Activated CD8-positive, alpha-beta T cell treated with anti-CD3 and anti-CD28 coated beads for 36 hours (primary cell): ENCODE data around the gene RPH3AL. TPM values are rescaled to one million over a fixed set of nuclear protein-coding genes. Genes with fewer than 3 reads are reported as not detected.

Source experiments
- ATAC-seq: fragments of 200-7000 bp; cut with Tn5 transposase; one replicate; pipeline ENCODE4 v1.10.0; 2021; ENCODE audit warnings: mild to moderate bottlenecking, moderate library complexity
- CTCF ChIA-PET: fragments of 350-600 bp; sonication (Branson Sonifier 250); formaldehyde crosslinking; loops from one replicate; lab custom pipeline; 2021; ENCODE audit warnings: antibody characterized with exemption; lab: Charles Lee
- POLR2A ChIA-PET: fragments of 350-600 bp; sonication (Branson Sonifier 250); formaldehyde crosslinking; loops from one replicate; lab custom pipeline; 2021; ENCODE audit warnings: antibody characterized with exemption; lab: Charles Lee
- DNase-seq: peaks from one replicate; pipeline ENCODE4 v3.0.0-alpha.2; 2020
- H3K27ac Mint-ChIP-seq: one replicate; pipeline ENCODE4 v1.8.0; 2021; ENCODE audit warnings: mild to moderate bottlenecking, mixed read lengths
- H3K27me3 Mint-ChIP-seq: one replicate; pipeline ENCODE4 v1.8.0; 2021; ENCODE audit warnings: mixed read lengths
- H3K36me3 Mint-ChIP-seq: one replicate; pipeline ENCODE4 v1.8.0; 2021; ENCODE audit warnings: low read depth, mixed read lengths
- H3K4me1 Mint-ChIP-seq: one replicate; pipeline ENCODE4 v1.8.0; 2021; ENCODE audit warnings: low read depth, mixed read lengths
- H3K4me3 Mint-ChIP-seq: one replicate; pipeline ENCODE4 v1.8.0; 2021; ENCODE audit warnings: mild to moderate bottlenecking, moderate library complexity, mixed read lengths
- H3K9me3 Mint-ChIP-seq: one replicate; pipeline ENCODE4 v1.8.0; 2021; ENCODE audit warnings: mixed read lengths
- intact Hi-C: fragments of 100-400 bp; cut with micrococcal nuclease; formaldehyde crosslinking; loops from one replicate; pipeline ENCODE4 v1.10.0; 2022
- total RNA-seq, 2 experiments: library from RNA; stranded (reverse); gene quantifications; one replicate each; pipeline ENCODE4 v1.2.3, GENCODE V29; 2021
- TF ChIP-seq, protein P1 (sequence below): fragments of 200-600 bp; IDR thresholded peaks from one replicate; pipeline ENCODE4 v1.8.0; 2022; ENCODE audit warnings: antibody characterized with exemption, mild to moderate bottlenecking

RPH3AL gene
- total RNA-seq, 2 experiments from 2014 or later: 0.72 to 1.1 TPM

DNA sequence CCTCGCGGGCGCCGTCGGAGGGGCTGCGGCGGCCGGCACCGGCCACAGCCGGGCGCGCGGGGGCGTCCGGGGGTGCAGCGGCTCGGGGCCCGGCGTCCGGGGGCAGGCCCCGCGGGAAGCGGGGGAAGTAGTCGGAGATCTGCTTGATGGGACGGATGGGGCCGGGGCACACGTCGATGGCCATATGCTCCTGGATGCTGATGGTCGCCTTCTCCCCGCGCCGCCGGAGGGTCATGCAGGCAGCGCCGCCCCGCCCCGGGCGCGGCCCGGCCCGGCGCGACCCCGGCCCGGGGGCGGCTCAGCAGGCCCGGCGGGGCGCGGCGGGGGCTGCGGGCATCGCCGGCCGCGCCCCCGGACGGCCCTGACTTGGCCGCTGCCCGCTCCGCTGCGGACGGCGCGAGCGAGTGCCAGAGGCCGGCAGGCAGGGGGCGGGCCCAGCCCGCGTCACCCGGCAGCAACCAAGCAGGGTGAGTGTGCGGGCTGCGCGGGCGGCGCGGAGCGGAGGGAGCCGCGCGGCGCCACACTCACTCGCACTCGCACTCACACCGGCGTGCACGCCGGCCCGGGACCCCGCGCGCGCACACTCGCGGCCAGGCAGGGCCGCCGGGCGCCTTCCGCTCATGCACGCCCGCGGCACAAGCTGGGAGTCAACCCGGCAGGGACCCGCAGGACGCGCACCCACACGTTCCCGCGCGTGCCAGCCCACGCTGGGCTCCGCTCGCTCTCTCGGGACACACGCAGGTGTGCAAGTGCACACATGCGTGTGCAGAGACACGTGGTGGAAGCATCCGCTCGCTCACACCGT lies 171.2 kb downstream of the RPH3AL start, which contains the start of gene DOC2B:
DOC2B (minus strand) TSS at position 406 of the 805 bp plus-strand sequence; CDS start at position 235, 171 bp downstream.
- Mint-ChIP-seq H3K4me1 (peaks cover 3% of the 10 kb centered on the region), H3K27me3 (peaks cover 32% of the 10 kb centered on the region), H3K36me3 (no peaks in the 10 kb centered on the region), H3K27ac (no peak within 1 kb of the TSS), H3K9me3 (no peaks in the 10 kb centered on the region), H3K4me3 (no peak within 1 kb of the TSS)
- TF ChIP-seq, protein P1, sequence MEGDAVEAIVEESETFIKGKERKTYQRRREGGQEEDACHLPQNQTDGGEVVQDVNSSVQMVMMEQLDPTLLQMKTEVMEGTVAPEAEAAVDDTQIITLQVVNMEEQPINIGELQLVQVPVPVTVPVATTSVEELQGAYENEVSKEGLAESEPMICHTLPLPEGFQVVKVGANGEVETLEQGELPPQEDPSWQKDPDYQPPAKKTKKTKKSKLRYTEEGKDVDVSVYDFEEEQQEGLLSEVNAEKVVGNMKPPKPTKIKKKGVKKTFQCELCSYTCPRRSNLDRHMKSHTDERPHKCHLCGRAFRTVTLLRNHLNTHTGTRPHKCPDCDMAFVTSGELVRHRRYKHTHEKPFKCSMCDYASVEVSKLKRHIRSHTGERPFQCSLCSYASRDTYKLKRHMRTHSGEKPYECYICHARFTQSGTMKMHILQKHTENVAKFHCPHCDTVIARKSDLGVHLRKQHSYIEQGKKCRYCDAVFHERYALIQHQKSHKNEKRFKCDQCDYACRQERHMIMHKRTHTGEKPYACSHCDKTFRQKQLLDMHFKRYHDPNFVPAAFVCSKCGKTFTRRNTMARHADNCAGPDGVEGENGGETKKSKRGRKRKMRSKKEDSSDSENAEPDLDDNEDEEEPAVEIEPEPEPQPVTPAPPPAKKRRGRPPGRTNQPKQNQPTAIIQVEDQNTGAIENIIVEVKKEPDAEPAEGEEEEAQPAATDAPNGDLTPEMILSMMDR: no peak
- POLR2A ChIA-PET: no interaction called here
- CTCF ChIA-PET: no interaction called here
- DNase-seq (peak; percentile 9), ATAC-seq (peak; percentile 42)
- intact Hi-C loops: no loop called here

DNA sequence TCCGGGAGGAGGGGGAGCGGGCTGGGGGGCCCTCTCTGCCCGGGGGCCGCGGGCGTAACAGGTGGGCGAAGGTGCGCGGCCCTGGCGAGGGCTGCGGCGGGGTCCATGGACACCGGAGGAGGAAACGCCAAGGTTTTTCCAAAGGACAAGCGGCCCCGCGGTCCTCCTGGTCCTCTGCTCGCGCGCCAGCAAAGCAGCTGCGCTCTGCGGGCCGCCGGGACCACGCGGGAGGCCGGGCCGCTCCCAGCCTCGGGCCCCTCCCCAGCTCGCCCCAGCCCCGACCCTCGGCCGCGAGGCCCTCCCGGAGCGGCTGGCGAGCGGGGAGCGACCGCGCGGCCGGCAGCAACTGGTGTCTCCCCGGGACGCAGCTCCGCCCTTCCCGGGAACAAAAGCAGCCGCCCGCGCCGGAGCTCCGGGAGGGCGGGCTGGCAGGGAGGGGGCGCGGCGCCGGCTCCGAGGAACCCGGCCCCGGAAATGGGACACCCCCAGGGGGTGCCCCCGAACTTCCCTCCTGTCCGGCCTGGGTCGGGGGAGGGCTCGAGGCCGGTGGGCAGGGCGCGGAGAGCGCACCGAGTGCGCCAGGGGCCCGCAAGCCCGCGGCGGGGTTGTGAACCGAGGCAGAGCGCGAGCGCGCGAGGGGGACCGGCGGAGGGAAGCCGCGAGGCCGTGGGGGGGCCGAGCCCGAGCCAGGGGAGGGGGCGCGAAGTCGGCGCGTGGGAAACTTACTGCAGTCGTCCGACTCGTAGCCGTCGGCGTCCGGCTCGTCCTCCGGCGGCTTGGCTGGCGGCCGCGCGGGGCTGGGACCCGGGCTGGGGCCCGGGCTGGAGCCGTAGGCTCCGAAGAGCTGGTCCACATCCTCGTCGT lies 172.0 kb downstream of the RPH3AL start:
- Mint-ChIP-seq H3K27me3 (peaks cover 29% of the 10 kb centered on the region), H3K9me3 (no peaks in the 10 kb centered on the region), H3K27ac (no peak overlapping the region), H3K36me3 (no peaks in the 10 kb centered on the region), H3K4me1 (peaks cover 1% of the 10 kb centered on the region), H3K4me3 (no peak overlapping the region)
- CTCF ChIA-PET: no interaction called here
- TF ChIP-seq, protein P1: no peak
- DNase-seq (no peak), ATAC-seq (no peak)
- POLR2A ChIA-PET: no interaction called here
- intact Hi-C loops: no loop called here

DNA sequence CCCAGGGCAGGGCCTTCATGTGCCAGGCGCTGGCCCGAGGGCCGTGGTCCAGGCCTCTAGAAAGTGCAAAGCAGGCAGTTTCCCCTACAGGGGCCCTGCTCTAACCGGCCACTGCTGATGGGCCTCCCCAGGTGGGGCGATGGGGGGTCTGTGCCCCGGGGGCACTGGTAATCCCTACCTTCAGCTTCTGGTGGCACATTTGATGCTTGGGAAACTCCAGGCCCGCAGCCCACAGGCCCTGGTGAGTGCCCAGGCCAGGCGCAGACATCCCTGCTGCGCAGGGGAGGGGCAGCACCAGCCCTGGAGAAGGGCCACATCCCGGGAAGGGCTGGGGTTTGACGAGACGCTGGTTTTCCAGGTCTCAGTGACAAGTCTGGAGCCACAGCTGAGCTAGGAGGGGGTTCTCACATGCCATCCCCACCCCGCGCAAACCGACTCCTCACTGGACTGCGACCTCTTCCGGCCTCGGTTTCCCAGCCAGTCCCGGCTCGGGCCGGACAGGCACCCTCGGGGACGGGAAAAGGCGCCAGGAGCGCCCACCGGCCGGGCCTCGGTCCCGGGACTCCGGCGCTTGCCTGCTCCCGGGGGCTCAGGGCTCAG lies 172.7 kb downstream of the RPH3AL start:
- TF ChIP-seq, protein P1: no peak
- no peak for DNase-seq
- ATAC-seq: no peak
- no peaks in the 10 kb centered on the region for H3K9me3 Mint-ChIP-seq
- H3K4me3 Mint-ChIP-seq: no peak overlapping the region
- H3K36me3 Mint-ChIP-seq: no peaks in the 10 kb centered on the region
- POLR2A ChIA-PET: no interaction called here
- intact Hi-C loops: no loop called here
- peaks cover 29% of the 10 kb centered on the region for H3K27me3 Mint-ChIP-seq
- no peak overlapping the region for H3K27ac Mint-ChIP-seq
- H3K4me1 Mint-ChIP-seq: no peaks in the 10 kb centered on the region
- CTCF ChIA-PET: no interaction called here

DNA sequence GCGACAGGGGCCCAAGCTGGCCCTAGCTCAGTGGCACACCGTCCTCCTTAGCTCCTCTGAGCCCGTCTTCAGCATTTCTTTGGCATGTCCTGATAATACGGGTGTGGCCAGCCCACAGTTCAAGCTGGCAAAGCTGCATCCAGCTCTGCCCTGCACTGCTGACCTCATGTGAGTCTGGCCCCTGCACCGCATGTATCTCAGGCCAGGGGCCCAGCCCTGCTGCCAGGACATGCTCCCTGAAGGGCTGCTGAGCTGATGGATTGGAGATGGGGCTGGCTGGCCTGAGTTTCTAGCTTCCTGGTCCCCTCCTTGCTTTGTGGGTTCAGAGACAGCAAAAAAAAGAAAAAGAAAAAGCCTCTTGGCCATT lies 173.6 kb downstream of the RPH3AL start:
- TF ChIP-seq, protein P1: no peak
- CTCF ChIA-PET: no interaction called here

More for the DNA sequence above, 173.6 kb downstream of the RPH3AL start:
- intact Hi-C loops: no loop called here
- Mint-ChIP-seq H3K4me1 (no peaks in the 10 kb centered on the region), H3K27me3 (peaks cover 23% of the 10 kb centered on the region), H3K9me3 (no peaks in the 10 kb centered on the region), H3K36me3 (no peaks in the 10 kb centered on the region), H3K4me3 (no peak overlapping the region), H3K27ac (no peak overlapping the region)
- DNase-seq (no peak), ATAC-seq (no peak)
- POLR2A ChIA-PET: no interaction called here
